Measurements from ENCODE around the gene DHRS2. TPM values are rescaled to one million over a fixed set of nuclear protein-coding genes. Genes with fewer than 3 reads are reported as not detected.
A peak's percentile ranks its signal among the peaks of the same experiment; 100 is the strongest.

DHRS2 gene
- total and polyA plus RNA-seq, 2 of the 13 experiments (the other 11 are each of a cell fraction or from before 2014, with no cell fraction given): 1,621 to 3,021 TPM

DNA sequence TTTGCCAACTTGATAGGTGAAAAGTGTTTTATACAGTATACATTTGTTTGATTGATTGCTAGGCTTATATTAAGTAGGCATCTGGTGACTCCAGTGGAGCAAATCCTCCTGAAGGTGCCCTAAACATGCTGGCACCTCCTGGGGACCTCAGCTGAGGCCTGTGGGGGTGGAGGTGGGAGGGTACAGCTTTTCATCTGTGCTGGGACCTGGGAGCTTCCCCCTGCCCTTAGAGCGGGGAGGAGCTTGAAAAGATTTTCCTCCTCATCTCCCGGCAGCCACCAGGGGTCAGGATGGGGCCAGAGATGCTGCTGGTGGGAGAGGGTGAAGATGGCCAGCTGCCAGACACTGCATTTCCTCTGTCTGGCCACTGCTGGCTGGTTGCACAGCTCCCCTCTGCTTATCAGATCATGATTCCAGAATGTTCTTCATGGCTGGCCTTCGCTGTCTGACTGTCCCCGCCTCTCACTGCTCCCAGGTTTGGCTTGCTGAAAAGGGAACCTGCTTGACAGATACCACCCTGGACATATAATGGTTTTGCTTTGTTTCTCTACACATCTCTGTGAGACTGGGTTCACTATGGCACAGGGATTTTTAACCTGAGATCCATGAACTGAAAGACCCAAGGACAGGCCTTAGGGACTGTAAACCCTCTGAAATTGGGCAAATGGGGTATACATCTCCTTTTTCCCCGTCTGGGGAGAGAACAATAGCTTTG is 47.1 kb upstream of the DHRS2 start (continued):
- TF ChIP-seq, protein P1, sequence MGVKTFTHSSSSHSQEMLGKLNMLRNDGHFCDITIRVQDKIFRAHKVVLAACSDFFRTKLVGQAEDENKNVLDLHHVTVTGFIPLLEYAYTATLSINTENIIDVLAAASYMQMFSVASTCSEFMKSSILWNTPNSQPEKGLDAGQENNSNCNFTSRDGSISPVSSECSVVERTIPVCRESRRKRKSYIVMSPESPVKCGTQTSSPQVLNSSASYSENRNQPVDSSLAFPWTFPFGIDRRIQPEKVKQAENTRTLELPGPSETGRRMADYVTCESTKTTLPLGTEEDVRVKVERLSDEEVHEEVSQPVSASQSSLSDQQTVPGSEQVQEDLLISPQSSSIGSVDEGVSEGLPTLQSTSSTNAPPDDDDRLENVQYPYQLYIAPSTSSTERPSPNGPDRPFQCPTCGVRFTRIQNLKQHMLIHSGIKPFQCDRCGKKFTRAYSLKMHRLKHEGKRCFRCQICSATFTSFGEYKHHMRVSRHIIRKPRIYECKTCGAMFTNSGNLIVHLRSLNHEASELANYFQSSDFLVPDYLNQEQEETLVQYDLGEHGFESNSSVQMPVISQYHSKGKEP (CRISPR knock-in tag; IDR thresholded peaks at IDR 0.05): no peak; the same call in none of the 2 replicates
- TF ChIP-seq KLF15 (CRISPR knock-in tag; IDR thresholded peaks at IDR 0.05; ENCODE audit: borderline replicate concordance): no peak
- TF ChIP-seq KAT2B (IDR thresholded peaks at IDR 0.05; ENCODE audit: borderline replicate concordance, low read depth, low read length): no peak
- no peak for TF ChIP-seq ZNF841 (CRISPR knock-in tag; IDR thresholded peaks at IDR 0.05; ENCODE audit: borderline replicate concordance)
- TF ChIP-seq EZH2 (conservative IDR thresholded peaks at IDR 0.05; ENCODE audit: low read depth, low read length): no peak
- TF ChIP-seq YY1 (IDR thresholded peaks at IDR 0.05; ENCODE audit: insufficient read depth, insufficient replicate concordance, low read depth, low read length): peak; percentile 87
- TF ChIP-seq, protein P2, sequence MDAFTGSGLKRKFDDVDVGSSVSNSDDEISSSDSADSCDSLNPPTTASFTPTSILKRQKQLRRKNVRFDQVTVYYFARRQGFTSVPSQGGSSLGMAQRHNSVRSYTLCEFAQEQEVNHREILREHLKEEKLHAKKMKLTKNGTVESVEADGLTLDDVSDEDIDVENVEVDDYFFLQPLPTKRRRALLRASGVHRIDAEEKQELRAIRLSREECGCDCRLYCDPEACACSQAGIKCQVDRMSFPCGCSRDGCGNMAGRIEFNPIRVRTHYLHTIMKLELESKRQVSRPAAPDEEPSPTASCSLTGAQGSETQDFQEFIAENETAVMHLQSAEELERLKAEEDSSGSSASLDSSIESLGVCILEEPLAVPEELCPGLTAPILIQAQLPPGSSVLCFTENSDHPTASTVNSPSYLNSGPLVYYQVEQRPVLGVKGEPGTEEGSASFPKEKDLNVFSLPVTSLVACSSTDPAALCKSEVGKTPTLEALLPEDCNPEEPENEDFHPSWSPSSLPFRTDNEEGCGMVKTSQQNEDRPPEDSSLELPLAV (CRISPR knock-in tag; conservative IDR thresholded peaks at IDR 0.05; ENCODE audit: low read depth): no peak
- peak; percentile 90; the same call in 1 of the 2 replicates for TF ChIP-seq MAZ (IDR thresholded peaks at IDR 0.05; ENCODE audit: borderline replicate concordance, low read depth, low read length)
- TF ChIP-seq MAZ (CRISPR knock-in tag; IDR thresholded peaks at IDR 0.05; ENCODE audit: low read depth): peak; percentile 96
- peak; percentile 88 for TF ChIP-seq FOSL2 (CRISPR knock-in tag; IDR thresholded peaks at IDR 0.05)
- peak; percentile 90 for TF ChIP-seq MIER2 (CRISPR knock-in tag; IDR thresholded peaks at IDR 0.05)
- TF ChIP-seq SP140L (CRISPR knock-in tag; IDR thresholded peaks at IDR 0.05; ENCODE audit: borderline replicate concordance): peak; percentile 98
- TF ChIP-seq HHEX (CRISPR knock-in tag; IDR thresholded peaks at IDR 0.05): peak; percentile 30
- TF ChIP-seq, protein P3, sequence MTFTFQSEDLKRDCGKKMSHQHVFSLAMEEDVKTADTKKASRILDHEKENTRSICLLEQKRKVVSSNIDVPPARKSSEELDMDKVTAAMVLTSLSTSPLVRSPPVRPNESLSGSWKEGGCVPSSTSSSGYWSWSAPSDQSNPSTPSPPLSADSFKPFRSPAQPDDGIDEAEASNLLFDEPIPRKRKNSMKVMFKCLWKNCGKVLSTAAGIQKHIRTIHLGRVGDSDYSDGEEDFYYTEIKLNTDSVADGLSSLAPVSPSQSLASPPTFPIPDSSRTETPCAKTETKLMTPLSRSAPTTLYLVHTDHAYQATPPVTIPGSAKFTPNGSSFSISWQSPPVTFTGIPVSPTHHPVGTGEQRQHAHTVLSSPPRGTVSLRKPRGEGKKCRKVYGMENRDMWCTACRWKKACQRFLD (CRISPR knock-in tag; IDR thresholded peaks at IDR 0.05; ENCODE audit: borderline replicate concordance): peak; percentile 93; the same call in 1 of the 2 replicates
- TF ChIP-seq MEF2D (CRISPR knock-in tag; IDR thresholded peaks at IDR 0.05): peak; percentile 88
- TF ChIP-seq SMAD3 (CRISPR knock-in tag; IDR thresholded peaks at IDR 0.05): peak; percentile 99
- no peak; the same call in 1 of the 2 replicates for TF ChIP-seq SIN3A (IDR thresholded peaks at IDR 0.05; ENCODE audit: borderline replicate concordance, low read depth, low read length)
- TF ChIP-seq ZC3H4 (CRISPR knock-in tag; IDR thresholded peaks at IDR 0.05; ENCODE audit: borderline replicate concordance): no peak
- TF ChIP-seq TEAD2 (CRISPR knock-in tag; IDR thresholded peaks at IDR 0.05): no peak
- TF ChIP-seq ZNF768 (CRISPR knock-in tag; IDR thresholded peaks at IDR 0.05): peak; percentile 92
- TF ChIP-seq FIP1L1 (IDR thresholded peaks at IDR 0.05; ENCODE audit: borderline replicate concordance, insufficient read depth, low read depth, low read length): peak; percentile 91
- peak; percentile 90 for TF ChIP-seq LRRFIP1 (CRISPR knock-in tag; conservative IDR thresholded peaks at IDR 0.05)
- TF ChIP-seq SRSF4 (IDR thresholded peaks at IDR 0.05; ENCODE audit: low read depth, low read length, poor library complexity, severe bottlenecking): no peak

Measured in HepG2 (cell line).